ENCODE data around the gene SCN1A.
A peak's percentile ranks its signal among the peaks of the same experiment; 100 is the strongest.
"Not testable (repeated sequence)": the region's sequence is repeated elsewhere in the genome, so short reads cannot be mapped to it uniquely, and the experiment has no call there.

SCN1A gene

DNA sequence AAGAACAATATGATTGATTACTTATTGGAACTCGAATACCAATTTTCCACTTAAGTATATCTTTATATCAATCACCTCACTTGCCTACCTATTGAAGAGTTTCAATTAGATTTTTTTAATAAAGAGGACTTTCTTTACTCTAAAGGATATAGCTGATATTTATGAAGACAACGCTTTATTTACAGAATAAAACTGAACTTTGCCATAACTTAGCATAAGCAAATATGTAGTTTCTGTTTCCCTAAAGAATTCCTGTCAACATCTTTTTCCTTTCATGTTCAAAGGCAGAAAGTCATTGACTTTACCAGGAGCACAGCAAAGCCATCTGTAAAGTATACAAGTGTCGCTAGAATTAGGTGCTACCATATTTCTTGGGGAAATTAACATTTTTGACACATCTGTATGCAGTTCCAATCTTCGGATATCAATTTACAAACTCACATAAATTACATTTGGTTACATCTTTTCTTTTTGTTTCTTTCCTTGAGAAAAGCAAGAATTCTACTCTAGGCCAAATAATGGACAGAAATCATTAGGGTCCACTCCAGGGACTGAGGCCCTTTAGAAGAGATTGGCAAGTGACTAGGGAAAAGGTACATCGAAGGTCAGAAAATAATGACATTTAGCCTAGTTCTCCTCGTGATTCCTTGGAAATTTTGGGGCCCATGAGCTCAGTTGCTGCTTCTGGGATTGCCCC lies 7.5 kb upstream of the SCN1A start:
- DNase-seq = no peak

GRCh38 chr2:166134252-166135151 lies 6.7 kb upstream of the SCN1A start:
- DNase-seq = no peak

DNA sequence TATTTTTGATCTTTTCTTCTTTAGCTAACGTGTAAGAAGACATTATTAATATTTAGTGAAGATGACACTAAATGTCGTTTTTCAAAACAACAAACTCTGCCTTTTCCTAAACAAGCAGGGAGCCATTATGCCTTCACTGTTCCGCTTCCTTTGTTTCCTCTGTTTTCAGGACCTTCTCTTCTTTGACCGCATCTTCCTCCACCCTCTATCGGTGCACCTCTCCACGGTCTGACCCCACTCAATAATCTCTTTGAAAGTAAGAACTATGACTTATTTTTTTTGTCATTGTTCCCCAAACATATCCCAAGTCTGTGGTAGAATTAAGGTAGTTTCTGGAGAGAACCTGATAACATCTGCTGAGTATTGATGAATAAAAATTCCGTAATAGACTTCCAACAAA lies 5.8 kb upstream of the SCN1A start:
- no peak for DNase-seq

- DNase-seq = no peak
These were observed 311 bp upstream of the SCN1A start for GRCh38 chr2:166128156-166128505.

GRCh38 chr2:166126007-166126639 lies 1.7 kb downstream of the SCN1A start:
- no peak for DNase-seq

GRCh38 chr2:166125557-166125956 lies 2.3 kb downstream of the SCN1A start:
- DNase-seq = no peak

DNA sequence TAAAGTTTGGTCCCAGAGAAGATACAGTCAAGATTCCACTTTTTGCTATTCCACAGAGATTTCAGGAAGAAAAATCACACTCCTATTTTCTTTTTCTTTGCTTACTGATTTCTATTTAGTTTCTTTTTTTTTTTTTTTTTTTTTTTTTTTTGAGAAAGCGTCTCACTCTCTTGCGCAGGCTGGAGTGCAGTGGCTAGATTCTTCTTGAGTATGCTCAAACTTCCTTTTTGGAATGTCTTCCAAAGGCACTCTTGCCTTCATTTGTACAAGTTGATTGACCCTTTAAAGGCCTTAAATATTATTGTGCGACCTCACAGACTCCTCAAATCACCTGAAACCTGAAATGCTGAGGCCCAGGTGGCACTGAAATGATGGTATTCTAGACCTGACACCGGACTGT lies 9.6 kb downstream of the SCN1A start:
- no peak for DNase-seq

GRCh38 chr2:166117491-166117890 lies 10.3 kb downstream of the SCN1A start:
- DNase-seq = no peak

- no peak for DNase-seq
These were observed 12.2 kb downstream of the SCN1A start for GRCh38 chr2:166115589-166115988.

DNA sequence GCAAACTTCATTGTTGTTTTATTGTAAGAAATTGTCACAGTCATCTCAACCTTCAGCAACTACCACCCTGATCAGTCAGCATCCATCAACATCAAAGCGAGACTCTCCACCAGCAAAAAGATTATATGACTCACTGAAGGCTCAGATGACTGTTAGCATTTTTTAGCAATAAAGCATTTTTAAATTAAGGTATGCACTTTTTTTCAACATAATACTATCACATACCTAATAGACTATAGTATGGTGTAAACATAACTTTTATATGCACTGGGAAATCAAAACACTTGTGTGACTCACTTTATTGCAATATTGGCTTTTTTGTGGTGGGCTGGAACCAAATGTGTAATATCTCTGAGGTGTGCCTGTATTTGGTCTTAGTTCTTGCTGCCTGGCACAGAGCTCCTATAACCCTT lies 15.6 kb downstream of the SCN1A start:
- no peak for DNase-seq

- peak; percentile 60 for DNase-seq
These were observed 21.3 kb downstream of the SCN1A start for GRCh38 chr2:166106431-166107015.

DNA sequence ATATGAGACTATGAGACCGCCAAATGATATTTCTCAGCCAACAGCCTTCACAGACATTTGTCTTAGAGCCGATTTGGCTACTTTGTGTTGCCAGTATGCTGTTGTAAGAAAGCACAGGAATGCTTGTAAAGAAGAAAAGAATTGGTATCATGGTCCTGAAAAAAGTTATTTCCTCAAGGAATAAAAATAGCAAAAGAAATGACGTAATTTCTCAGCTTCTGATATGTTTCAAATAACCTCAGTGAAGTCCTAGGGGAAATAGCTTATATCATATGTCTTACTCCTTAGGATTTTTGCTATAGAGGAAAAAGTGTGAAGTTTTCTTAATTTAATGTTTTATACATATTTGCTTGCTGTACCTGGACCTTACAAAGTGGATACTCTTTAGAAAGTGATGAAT lies 23.0 kb downstream of the SCN1A start:
- DNase-seq = no peak

DNA sequence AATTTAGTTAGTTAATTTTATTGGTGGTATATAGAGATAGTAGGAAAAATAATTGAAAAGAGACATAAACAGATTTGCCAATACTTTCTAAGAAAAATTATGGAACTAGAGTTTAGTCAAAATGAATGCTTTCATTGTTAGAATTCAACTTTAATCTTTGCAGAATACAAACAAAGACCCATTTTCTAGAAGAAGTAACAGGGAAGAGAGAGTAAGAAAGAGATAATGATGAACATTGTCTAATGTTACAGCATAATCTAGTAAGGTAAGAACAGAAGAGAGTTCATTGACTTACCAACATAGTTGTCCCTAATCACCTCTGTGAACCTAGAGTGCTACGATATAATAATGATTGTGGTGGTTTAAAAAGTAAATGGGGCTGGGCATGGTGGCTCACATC lies 23.7 kb downstream of the SCN1A start:
- no peak for DNase-seq

DNA sequence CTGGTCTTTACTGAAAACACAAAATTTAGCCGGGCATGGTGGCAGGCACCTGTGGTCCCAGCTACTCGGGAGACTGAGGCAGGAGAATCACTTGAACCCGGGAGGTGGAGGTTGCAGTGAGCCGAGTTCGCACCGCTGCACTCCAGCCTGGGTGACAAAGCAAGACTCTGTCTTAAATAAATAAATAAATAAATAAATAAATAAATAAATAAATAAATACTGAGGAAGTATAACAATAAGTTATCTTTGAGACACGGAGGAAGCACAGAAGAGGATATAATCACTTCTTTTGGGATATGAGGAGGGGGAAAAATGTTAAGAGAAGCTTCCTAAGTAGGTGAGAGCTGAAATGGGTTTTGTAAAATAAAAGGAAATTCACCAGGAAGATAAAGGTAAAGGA lies 24.5 kb downstream of the SCN1A start:
- not testable (repeated sequence) for DNase-seq

DNA sequence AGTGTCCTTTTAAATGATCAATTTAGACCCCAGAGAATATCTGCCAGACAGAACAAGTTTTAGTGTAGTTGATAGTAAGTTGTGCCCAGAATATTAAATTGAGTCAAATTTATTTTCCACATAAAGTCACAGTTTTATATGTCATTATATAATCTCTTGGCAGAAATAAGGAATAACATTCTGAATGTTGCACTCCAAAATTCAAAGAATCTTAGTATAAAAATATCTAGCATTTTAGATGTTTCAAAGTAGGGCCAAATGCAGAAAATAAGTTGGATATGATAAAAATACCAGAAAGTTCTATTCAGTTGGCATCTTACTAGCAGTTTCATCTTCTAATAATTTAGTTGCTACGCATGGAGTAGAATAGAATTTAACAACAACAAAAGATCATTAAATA lies 33.5 kb downstream of the SCN1A start:
- DNase-seq = no peak

GRCh38 chr2:166092889-166093288 lies 34.9 kb downstream of the SCN1A start:
- no peak for DNase-seq

- DNase-seq = peak; percentile 52
These were observed 36.4 kb downstream of the SCN1A start for GRCh38 chr2:166091439-166091838.

- DNase-seq = peak; percentile 21
These were observed 36.9 kb downstream of the SCN1A start for GRCh38 chr2:166090908-166091307.

GRCh38 chr2:166090346-166090745 lies 37.5 kb downstream of the SCN1A start:
- DNase-seq = no peak

GRCh38 chr2:166088634-166089033 lies 39.2 kb downstream of the SCN1A start:
- no peak for DNase-seq

DNA sequence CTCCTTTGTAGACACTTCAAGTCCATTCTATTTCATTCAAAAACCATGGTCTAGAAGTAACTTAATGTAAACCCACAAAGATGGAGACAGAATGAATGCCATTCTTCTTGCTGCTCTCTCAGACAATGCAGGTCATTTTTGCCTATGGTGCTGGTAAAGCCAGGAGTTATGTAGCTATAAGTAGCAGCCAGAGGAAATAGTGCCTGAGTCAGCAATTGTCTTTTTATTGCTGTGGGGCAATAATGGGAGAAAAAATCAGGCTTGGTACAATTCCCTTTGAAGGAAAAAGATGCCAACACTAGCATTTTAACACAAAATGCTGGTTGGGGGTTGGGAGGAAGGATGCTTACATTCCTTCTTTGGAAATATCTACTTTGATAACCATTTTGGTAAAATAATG lies 43.5 kb downstream of the SCN1A start:
- no peak for DNase-seq

DNA sequence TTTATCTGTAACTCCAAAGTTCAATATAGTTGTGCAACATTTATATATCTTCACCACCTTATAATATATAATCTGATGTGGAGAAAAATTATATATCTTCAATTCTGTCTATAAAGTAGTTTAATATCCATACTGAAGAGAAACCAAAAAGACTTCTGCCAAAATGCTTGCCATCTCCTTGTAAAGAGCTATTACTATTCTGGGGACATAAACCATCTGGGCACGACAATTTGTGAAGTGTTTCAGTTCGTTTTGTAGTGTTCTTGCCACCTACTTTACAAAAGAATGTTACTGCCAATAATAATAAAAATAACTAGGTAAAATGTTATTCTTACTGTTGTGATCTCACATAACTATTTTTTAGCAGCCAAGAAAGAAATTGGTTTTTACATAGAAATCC lies 45.1 kb downstream of the SCN1A start:
- DNase-seq = no peak

- DNase-seq = no peak
These were observed 46.0 kb downstream of the SCN1A start for GRCh38 chr2:166081852-166082251.
